CD4-positive, alpha-beta T cell treated with Interferon gamma for 1 hour (primary cell): ENCODE data around the gene PRKAR2B.
"Not testable (repeated sequence)": the region's sequence is repeated elsewhere in the genome, so short reads cannot be mapped to it uniquely, and the experiment has no call there.

ENCODE experiments used
- DNase-seq: peaks from one replicate; pipeline ENCODE4 v3.0.0-alpha.2; 2020

PRKAR2B gene

DNA sequence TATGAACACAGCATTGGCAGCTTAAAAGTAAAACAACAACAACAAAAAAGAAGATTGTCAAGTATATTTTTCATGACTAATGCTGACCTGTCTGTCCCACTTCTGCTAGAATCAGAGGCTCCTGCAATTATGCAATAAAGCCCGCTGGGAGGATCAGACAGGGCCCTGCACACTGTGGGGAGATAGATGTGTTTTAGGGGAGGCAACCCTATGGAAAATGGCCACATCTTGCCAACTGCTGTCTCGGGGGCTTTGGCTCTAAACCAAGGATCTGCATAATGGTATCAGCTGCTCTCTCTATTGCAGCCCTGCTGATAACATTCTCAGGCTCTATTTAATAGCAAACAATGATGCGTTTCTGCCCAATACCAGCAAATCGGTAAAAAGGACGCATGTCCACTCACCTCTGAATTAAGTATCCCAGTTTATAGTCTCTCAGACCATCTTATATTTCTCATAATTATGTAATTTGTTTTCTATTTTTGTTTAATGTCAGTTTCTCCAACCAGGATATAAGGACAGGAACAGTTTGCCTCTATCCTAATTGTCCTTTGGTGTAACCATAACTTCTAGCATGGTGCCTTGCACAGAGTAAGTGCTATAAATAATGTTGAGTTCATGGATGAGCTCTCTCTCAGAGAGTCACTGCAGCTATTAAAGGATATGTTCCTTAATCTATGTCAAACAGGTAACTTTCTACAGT, 15.3 kb upstream of the PRKAR2B start:
- no peak for DNase-seq

DNA sequence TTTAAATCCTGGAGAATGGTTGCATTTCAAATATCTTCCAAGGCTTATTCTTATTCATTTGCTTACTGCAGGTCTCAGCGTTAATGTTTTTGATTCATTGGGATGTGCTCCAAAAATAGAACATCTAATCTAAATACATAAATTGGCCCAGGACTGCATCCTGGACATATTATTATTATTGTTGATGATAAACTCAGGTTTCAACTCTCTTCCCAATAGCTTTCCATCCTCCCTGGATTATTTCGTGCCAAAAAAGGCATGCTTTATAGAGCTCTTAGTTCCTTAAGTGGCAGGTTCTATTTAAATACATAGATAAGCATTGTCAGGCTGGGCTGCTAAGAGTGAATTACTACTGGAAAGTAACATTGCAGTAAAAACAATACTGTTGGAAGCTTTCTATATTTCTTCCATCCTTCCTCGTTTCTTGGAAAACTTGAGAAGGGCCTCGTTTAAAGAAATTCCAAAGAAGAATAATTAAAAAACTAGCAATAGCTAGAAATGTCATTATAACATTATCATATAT, 14.7 kb upstream of the PRKAR2B start:
- DNase-seq = no peak

- DNase-seq = no peak
These were observed 12.5 kb upstream of the PRKAR2B start for GRCh38 chr7:107032050-107032449.

DNA sequence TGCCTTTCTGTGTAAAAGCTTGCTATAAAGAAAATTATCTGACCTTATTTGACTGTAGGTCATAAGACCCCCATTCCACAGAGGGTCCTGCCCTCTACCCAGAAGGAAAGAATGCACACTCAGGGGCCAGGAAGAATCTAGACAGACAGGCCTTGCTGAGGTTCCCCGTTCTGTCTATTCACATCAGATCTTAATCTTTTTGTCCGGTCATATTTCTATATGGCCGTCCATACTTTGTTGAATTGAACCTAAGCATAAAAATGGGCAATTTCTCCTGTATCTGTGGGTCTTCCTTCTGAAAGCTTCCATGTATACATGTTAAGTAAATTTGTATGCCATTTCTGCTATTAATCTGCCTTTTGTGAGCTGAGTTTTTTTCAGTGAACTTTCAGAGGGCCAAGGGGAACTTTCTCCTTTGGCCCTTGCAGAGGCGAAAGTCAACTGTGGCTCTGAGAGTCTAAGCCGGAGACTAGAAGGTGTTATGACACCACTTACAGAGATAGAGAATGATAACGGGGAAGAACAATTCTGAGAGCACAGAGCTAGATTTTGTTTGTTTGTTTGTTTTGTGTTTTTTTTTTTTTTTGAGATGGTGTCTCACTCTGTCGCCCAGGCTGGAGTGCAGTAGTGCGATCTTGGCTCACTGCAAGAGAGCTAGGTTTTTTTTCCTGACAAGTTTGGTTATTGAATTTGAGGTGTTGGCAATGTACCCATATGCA, 11.6 kb upstream of the PRKAR2B start:
- DNase-seq = no peak

- DNase-seq = no peak
These were observed 10.0 kb upstream of the PRKAR2B start for GRCh38 chr7:107034553-107034952.

DNA sequence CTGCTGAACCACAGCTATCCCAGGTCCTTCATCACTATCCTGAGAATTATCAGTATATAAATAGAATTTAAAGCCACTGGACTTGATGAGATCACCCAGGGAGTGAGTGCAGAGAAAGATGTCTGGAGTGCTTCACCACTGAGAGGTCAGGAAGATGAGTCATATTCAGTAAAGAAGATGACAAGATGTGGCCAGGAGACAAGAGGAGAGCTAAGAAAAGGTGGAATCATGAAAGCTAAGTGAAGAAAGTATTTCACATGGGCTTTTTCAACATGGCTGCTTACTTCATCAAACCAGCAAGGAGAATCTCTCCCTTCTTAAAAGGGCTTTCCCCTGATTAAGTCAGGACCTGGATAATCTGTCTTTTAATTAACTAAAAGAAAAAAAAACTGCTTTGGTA, 9.1 kb upstream of the PRKAR2B start:
- DNase-seq = no peak

DNA sequence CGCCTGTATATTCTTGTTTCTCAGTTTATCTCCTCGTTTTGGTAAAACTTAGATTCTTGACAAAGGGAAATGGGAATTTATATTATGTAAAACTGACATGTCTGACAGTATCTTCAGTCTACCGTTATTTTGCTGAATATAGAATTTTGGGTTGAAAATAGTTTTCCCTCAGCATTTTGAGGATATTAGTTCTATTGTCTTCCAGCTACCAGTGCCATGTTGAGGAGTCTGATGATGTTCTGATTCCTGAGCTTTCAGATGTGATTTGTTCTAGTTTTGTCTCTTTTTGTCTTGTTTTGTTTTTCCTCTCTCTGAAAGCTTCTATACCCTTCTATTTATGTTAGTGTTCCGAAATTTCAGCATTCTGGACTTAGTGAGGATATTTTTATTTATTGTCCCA, 8.0 kb upstream of the PRKAR2B start:
- DNase-seq = no peak

- DNase-seq = no peak
These were observed 6.5 kb upstream of the PRKAR2B start for GRCh38 chr7:107037717-107038603.

DNA sequence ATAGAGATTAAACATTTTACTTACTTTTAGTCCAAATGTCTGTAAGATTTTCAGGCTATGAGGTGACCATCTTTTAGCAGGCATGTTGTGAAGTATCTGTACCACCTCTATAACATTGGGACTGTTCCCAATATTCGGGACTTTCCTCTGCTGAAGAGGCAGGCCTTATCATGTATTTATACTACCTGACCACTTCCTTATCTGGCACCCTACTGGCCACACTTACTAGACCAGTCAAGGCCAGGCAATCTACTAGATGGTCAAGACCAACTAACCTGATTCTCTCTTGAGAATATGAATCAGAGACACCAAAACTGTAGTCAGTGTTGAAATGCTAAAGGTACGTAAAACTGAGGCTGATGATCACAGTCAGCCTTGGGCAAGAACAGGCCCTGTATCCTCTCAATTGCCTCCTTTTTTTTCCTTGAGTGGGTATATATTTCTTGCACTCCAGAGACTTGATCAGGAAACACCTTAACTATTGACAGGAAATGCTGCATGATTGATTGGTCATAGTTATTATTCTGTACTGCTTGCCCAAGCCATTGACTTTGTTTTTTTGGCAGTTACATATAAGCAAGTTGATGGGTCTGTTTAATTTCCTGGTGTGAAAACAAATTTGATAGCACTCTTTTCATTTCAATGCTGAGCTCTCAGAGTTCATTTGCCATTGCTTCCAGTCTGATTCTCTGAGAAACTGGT, 5.2 kb upstream of the PRKAR2B start:
- no peak for DNase-seq

- no peak for DNase-seq
These were observed 3.4 kb upstream of the PRKAR2B start for GRCh38 chr7:107041097-107041496.

GRCh38 chr7:107041764-107042163, 2.7 kb upstream of the PRKAR2B start:
- DNase-seq = not testable (repeated sequence)

DNA sequence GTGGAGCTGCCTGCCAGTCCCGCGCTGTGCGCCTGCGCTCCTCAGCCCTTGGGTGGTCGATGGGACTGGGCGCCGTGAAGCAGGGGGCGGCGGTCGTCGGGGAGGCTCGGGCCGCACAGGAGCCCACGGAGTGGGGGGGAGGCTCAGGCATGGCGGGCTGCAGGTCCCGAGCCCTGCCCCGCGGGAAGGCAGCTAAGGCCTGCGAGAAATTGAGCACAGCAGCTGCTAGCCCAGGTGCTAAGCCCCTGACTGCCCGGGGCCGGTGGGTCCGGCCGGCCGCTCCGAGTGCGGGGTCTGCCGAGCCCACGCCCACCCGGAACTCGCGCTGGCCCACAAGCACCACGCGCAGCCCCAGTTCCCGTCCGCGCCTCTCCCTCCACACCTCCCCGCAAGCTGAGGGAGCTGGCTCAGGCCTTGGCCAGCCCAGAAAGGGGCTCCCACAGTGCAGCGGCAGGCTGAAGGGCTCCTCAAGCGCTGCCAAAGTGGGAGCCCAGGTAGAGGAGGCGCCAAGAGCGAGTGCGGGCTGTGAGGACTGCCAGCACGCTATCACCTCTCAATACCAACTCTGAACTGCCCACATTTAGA, 2.1 kb upstream of the PRKAR2B start:
- not testable (repeated sequence) for DNase-seq

DNA sequence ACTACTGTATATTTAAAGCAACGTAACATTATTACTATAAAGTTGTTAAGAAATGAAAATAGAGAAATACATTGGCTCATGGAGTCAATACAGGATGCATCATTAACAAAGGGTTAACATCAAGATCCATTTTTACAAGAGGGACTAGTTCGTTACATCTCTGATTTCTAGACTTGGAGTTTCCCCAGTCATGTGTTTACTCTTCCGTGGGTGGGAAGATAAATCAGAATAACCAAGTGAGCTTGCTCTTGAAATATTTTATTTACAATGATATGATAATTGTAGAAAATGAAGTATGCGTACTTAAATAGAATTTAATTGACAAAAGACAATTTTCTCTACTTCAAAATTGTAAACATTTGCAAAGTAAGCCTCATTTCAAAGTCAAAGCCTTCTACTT, 1.0 kb upstream of the PRKAR2B start:
- no peak for DNase-seq

- no peak for DNase-seq
These were observed 571 bp upstream of the PRKAR2B start for GRCh38 chr7:107043921-107044346.

DNA sequence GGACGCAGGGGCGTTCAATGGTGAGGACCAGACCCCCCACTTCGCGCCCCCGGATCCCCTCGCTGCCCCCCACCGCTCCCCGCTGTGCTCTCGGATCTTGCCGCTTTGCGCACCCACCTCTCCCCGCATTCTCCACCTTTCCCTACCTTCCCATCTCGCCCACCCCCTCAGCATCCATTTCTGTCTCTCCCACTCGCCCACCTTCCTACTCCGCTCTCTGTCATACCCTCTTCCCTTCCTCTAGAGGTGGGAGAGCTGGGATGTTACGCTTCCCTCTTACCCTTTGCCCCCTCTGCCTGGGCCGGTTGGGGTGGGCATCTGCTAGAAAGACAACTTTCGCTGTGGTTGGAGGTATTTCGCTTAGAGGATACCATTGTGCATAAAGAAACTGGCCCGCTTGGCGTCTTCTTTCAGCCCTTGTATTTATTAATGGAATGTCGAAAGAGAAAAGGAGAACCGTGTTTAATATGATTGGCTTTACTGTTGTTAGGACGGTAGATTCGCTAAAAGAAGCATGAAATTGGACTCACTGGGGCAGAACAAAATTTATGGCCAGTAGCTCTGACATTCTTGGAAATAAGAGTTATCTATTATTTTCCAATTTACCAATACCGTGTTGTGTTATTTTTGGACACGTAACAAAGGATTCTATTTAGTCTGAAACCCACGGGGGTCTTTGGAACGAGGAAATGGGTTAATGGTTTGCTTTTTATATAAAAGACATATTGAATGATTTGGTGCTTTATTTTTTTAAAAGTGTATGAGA, 873 bp downstream of the PRKAR2B start:
- no peak for DNase-seq

DNA sequence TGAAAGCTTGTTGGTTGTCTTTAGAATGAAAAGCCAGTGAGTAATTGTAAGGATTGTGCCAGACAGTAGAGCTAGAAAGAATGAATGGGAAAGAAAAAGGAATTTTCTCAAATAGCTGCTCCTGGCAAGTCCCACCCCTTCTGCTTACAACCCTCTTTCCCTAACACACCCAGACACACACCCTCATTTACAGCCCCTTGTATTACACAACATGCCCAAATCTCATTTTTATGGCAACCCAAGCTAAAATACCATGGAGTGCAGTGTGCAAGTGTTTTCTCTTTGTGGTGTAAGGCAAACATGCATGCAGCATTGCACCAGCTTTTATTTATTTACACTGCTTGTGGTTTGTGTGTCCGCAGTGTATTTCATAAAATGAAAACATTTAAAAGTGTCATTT, 1.5 kb downstream of the PRKAR2B start:
- DNase-seq = no peak

DNA sequence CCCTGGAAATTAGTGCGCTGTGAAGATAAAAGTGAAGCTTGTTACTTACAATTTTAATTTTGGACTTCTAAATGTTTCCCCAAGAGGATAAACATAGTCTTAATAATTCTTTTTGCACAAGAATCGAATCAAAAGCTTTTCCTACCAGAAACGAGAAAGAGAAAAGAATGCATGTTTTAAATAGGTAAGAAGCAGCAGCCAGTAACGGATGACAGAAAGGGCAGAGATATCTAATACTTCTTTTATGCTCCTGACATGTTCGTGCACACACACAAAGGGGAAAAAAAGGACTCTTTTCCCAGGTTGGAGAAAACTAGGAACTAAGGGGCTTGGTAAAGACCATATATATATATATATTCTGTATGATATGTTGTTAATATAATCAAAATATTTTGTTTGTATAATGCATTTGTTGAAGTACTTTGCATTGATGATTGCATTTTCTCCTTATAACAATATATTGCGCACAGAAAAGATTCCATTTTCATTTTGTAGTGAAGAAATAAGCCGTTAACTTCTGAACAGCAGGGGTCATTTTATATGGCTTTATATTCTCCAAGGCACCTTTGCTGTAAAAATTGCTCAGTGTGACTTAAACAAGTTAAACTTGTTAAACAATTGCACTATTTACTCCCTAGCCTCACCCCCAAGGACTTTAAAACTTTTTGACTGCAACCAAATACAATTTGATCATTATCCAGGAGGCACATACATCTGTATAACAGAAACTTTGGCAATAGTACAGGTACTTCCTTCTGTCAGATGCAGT, 2.2 kb downstream of the PRKAR2B start:
- no peak for DNase-seq

- no peak for DNase-seq
These were observed 3.6 kb downstream of the PRKAR2B start for GRCh38 chr7:107047902-107048782.

- no peak for DNase-seq
These were observed 4.4 kb downstream of the PRKAR2B start for GRCh38 chr7:107048783-107049418.
